ENCODE results near the gene NEDD4. TPM values are rescaled to one million over a fixed set of nuclear protein-coding genes. Genes with fewer than 3 reads are reported as not detected.
A peak's percentile ranks its signal among the peaks of the same experiment; 100 is the strongest.

Gene NEDD4
- total RNA-seq, 1 experiment from 2014 or later = 57.7 TPM

- ChIA-PET POLR2A (interaction anchor here (0.5 to 7.8 kb wide), 16 partner anchors 11 to 1134 kb away, joined by 3 to 213 read pairs (median 4); partner anchors contain the start of gene NEDD4), CTCF (interaction anchor here (0.6 to 3.1 kb wide), 14 partner anchors 13 to 387 kb away, joined by 3 to 29 read pairs (median 4); no protein-coding TSS in a partner anchor)
- Mint-ChIP-seq H3K36me3 (ENCODE audit: insufficient read depth, unreplicated experiment) (no peaks in the 10 kb centered on the region), H3K4me1 (ENCODE audit: insufficient read depth, unreplicated experiment) (peaks cover 34% of the 10 kb centered on the region), H3K4me3 (ENCODE audit: unreplicated experiment) (peak overlapping the region; percentile 42), H3K9me3 (ENCODE audit: unreplicated experiment) (no peaks in the 10 kb centered on the region), H3K27me3 (ENCODE audit: insufficient read depth, unreplicated experiment) (no peaks in the 10 kb centered on the region), H3K27ac (ENCODE audit: low read depth, unreplicated experiment) (peak overlapping the region; percentile 86)
- TF ChIP-seq CTCF (IDR thresholded peaks at IDR 0.05; ENCODE audit: unreplicated experiment) = no peak
- TSS peak; percentile 87 for BruUV-seq (replicated peaks)
- peak; percentile 96 for DNase-seq (ENCODE audit: unreplicated experiment)
- intact Hi-C loops (cut with micrococcal nuclease) = loop anchor here (1.0 kb wide), 1 partner anchor 47 kb away; the partner anchor contains the start of gene NEDD4
Observed at GRCh38 chr15:56040081-56041035, 46.9 kb upstream of the NEDD4 start.

GRCh38 chr15:56038707-56039106 lies 45.3 kb upstream of the NEDD4 start:
- no TSS peak for BruUV-seq (replicated peaks)
- H3K4me3 Mint-ChIP-seq (ENCODE audit: unreplicated experiment) = no peak overlapping the region

GRCh38 chr15:56038015-56038414 lies 44.6 kb upstream of the NEDD4 start:
- no TSS peak for BruUV-seq (replicated peaks)
- Mint-ChIP-seq H3K36me3 (ENCODE audit: insufficient read depth, unreplicated experiment) (no peaks in the 10 kb centered on the region), H3K27ac (ENCODE audit: low read depth, unreplicated experiment) (peak overlapping the region; percentile 86), H3K9me3 (ENCODE audit: unreplicated experiment) (no peaks in the 10 kb centered on the region), H3K4me3 (ENCODE audit: unreplicated experiment) (no peak overlapping the region), H3K27me3 (ENCODE audit: insufficient read depth, unreplicated experiment) (no peaks in the 10 kb centered on the region), H3K4me1 (ENCODE audit: insufficient read depth, unreplicated experiment) (peaks cover 34% of the 10 kb centered on the region)
- ChIA-PET POLR2A (interaction anchor here (0.7 to 7.8 kb wide), 5 partner anchors 22 to 129 kb away, joined by 3 to 213 read pairs (median 4); partner anchors contain the start of gene NEDD4), CTCF (interaction anchor here (0.9 kb wide), 2 partner anchors 19 to 119 kb away, joined by 4 to 5 read pairs; no protein-coding TSS in a partner anchor)
- TF ChIP-seq CTCF (IDR thresholded peaks at IDR 0.05; ENCODE audit: unreplicated experiment) = no peak
- peak; percentile 49 for DNase-seq (ENCODE audit: unreplicated experiment)
- intact Hi-C loops (cut with micrococcal nuclease) = no loop called here

More at GRCh38 chr15:56038707-56039106, 45.3 kb upstream of the NEDD4 start:
- peaks cover 34% of the 10 kb centered on the region for H3K4me1 Mint-ChIP-seq (ENCODE audit: insufficient read depth, unreplicated experiment)
- no peaks in the 10 kb centered on the region for H3K27me3 Mint-ChIP-seq (ENCODE audit: insufficient read depth, unreplicated experiment)
- ChIA-PET CTCF (interaction anchor here (0.7 kb wide), 1 partner anchor 208 kb away, joined by 5 read pairs; no protein-coding TSS in a partner anchor), POLR2A (interaction anchor here (0.6 to 7.8 kb wide), 9 partner anchors 9 to 158 kb away, joined by 3 to 213 read pairs (median 5); partner anchors contain the start of gene NEDD4)
- intact Hi-C loops (cut with micrococcal nuclease) = no loop called here
- no peak for DNase-seq (ENCODE audit: unreplicated experiment)
- H3K9me3 Mint-ChIP-seq (ENCODE audit: unreplicated experiment) = no peaks in the 10 kb centered on the region
- H3K27ac Mint-ChIP-seq (ENCODE audit: low read depth, unreplicated experiment) = peak overlapping the region; percentile 86
- no peak for TF ChIP-seq CTCF (IDR thresholded peaks at IDR 0.05; ENCODE audit: unreplicated experiment)
- no peaks in the 10 kb centered on the region for H3K36me3 Mint-ChIP-seq (ENCODE audit: insufficient read depth, unreplicated experiment)

GRCh38 chr15:56036546-56037067 lies 43.2 kb upstream of the NEDD4 start:
- intact Hi-C loops (cut with micrococcal nuclease) = no loop called here
- Mint-ChIP-seq H3K4me3 (ENCODE audit: unreplicated experiment) (no peak overlapping the region), H3K4me1 (ENCODE audit: insufficient read depth, unreplicated experiment) (peaks cover 26% of the 10 kb centered on the region)

More at GRCh38 chr15:56036546-56037067, 43.2 kb upstream of the NEDD4 start:
- ChIA-PET POLR2A (interaction anchor here (0.6 to 7.8 kb wide), 2 partner anchors 39 to 116 kb away, joined by 3 to 213 read pairs; partner anchors contain the start of gene NEDD4), CTCF (no interaction called here)
- TF ChIP-seq CTCF (IDR thresholded peaks at IDR 0.05; ENCODE audit: unreplicated experiment) = no peak
- no peaks in the 10 kb centered on the region for H3K36me3 Mint-ChIP-seq (ENCODE audit: insufficient read depth, unreplicated experiment)
- H3K9me3 Mint-ChIP-seq (ENCODE audit: unreplicated experiment) = no peaks in the 10 kb centered on the region
- H3K27me3 Mint-ChIP-seq (ENCODE audit: insufficient read depth, unreplicated experiment) = no peaks in the 10 kb centered on the region
- no peak overlapping the region for H3K27ac Mint-ChIP-seq (ENCODE audit: low read depth, unreplicated experiment)
- no TSS peak for BruUV-seq (replicated peaks)
- DNase-seq (ENCODE audit: unreplicated experiment) = no peak
